GM23248 (cell line): Measurements from ENCODE around the gene OFD1.

Experiments
- EZH2 ChIP-seq: fragments of 200-600 bp; sonication (generic); IDR thresholded peaks from 2 replicates; pipeline ENCODE4 v1.6.1; 2018; ENCODE audit warnings: antibody characterized with exemption, mild to moderate bottlenecking; ENCODE audit not compliant: insufficient read depth, poor library complexity, severe bottlenecking
- EZH2phosphoT487 ChIP-seq: fragments of 200-600 bp; sonication (generic); IDR thresholded peaks from 2 replicates; pipeline ENCODE4 v1.6.1; 2018; ENCODE audit warnings: antibody characterized with exemption, moderate library complexity, mild to moderate bottlenecking, low read depth; ENCODE audit not compliant: insufficient read depth

- TF ChIP-seq EZH2 (no peak), EZH2phosphoT487 (no peak)
Measured at GRCh38 chrX:13711141-13711540, 23.4 kb upstream of the OFD1 start.
